Activated T-cell treated with anti-CD3 and anti-CD28 coated beads, Interleukin-2, amount 50 U/mL, for 1 hour (primary cell): ENCODE measurements around the gene NPAS3.

ENCODE experiments used
- DNase-seq: peaks from one replicate; pipeline ENCODE4 v3.0.0-alpha.2; 2020

The NPAS3 gene

GRCh38 chr14:33273978-33274377 is 335.3 kb downstream of the NPAS3 start:
- DNase-seq = no peak

GRCh38 chr14:33275879-33276278 is 337.2 kb downstream of the NPAS3 start:
- no peak for DNase-seq

- no peak for DNase-seq
Observed at GRCh38 chr14:33279865-33280264, 341.2 kb downstream of the NPAS3 start.

- no peak for DNase-seq
Observed at GRCh38 chr14:33280646-33281045, 342.0 kb downstream of the NPAS3 start.

- no peak for DNase-seq
Observed at GRCh38 chr14:33282331-33283230, 343.9 kb downstream of the NPAS3 start.

- no peak for DNase-seq
Observed at GRCh38 chr14:33285902-33286700, 347.4 kb downstream of the NPAS3 start.

GRCh38 chr14:33287189-33287588 is 348.5 kb downstream of the NPAS3 start:
- DNase-seq = no peak

GRCh38 chr14:33290641-33291040 is 352.0 kb downstream of the NPAS3 start:
- DNase-seq = no peak

GRCh38 chr14:33291529-33292104 is 352.9 kb downstream of the NPAS3 start:
- no peak for DNase-seq

- DNase-seq = no peak
Observed at GRCh38 chr14:33294419-33294818, 355.7 kb downstream of the NPAS3 start.

- DNase-seq = no peak
Observed at GRCh38 chr14:33297565-33297964, 358.9 kb downstream of the NPAS3 start.

GRCh38 chr14:33307691-33308251 is 369.1 kb downstream of the NPAS3 start:
- DNase-seq = no peak

- no peak for DNase-seq
Observed at GRCh38 chr14:33309106-33309505, 370.4 kb downstream of the NPAS3 start.

- no peak for DNase-seq
Observed at GRCh38 chr14:33315217-33315616, 376.5 kb downstream of the NPAS3 start.

GRCh38 chr14:33315721-33316120 is 377.0 kb downstream of the NPAS3 start:
- DNase-seq = no peak

GRCh38 chr14:33317675-33318074 is 379.0 kb downstream of the NPAS3 start:
- no peak for DNase-seq

- no peak for DNase-seq
Observed at GRCh38 chr14:33323979-33324378, 385.3 kb downstream of the NPAS3 start.

- no peak for DNase-seq
Observed at GRCh38 chr14:33331176-33331949, 392.7 kb downstream of the NPAS3 start.

- DNase-seq = no peak
Observed at GRCh38 chr14:33332497-33332896, 393.8 kb downstream of the NPAS3 start.

- DNase-seq = no peak
Observed at GRCh38 chr14:33335366-33335765, 396.7 kb downstream of the NPAS3 start.

- no peak for DNase-seq
Observed at GRCh38 chr14:33342299-33342974, 403.8 kb downstream of the NPAS3 start.

GRCh38 chr14:33343016-33343415 is 404.3 kb downstream of the NPAS3 start:
- DNase-seq = no peak
